Hepatocyte (in vitro differentiated cells): ENCODE measurements around the gene MOV10L1. TPM values are rescaled to one million over a fixed set of nuclear protein-coding genes. Genes with fewer than 3 reads are reported as not detected.

Experiments used
- DNase-seq: peaks from one replicate; pipeline ENCODE4 v3.0.0-alpha.2; 2016; ENCODE audit warnings: low spot score
- H2AFZ ChIP-seq: fragments of 200-600 bp; sonication (generic); 2 replicates; pipeline ENCODE4 v1.6.0; 2016; ENCODE audit warnings: antibody characterized with exemption, mild to moderate bottlenecking
- H3K27ac ChIP-seq: fragments of 200-600 bp; sonication (generic); 2 replicates; pipeline ENCODE4 v1.5.1; 2016; ENCODE audit warnings: mild to moderate bottlenecking
- H3K27me3 ChIP-seq: fragments of 200-600 bp; sonication (generic); 2 replicates; pipeline ENCODE4 v1.6.1; 2016
- H3K36me3 ChIP-seq: fragments of 200-600 bp; sonication (generic); replicated peaks from 2 replicates; pipeline ENCODE4 v1.5.1; 2016; ENCODE audit warnings: low read depth; ENCODE audit not compliant: insufficient read depth
- H3K4me1 ChIP-seq: fragments of 200-600 bp; sonication (generic); 2 replicates; pipeline ENCODE4 v1.5.1; 2016; ENCODE audit warnings: mild to moderate bottlenecking, moderate library complexity; ENCODE audit not compliant: insufficient read depth
- H3K4me2 ChIP-seq: fragments of 200-600 bp; sonication (generic); 2 replicates; pipeline ENCODE4 v1.6.0; 2016
- H3K4me3 ChIP-seq: fragments of 200-600 bp; sonication (generic); 2 replicates; pipeline ENCODE4 v1.5.1; 2016; ENCODE audit warnings: mild to moderate bottlenecking
- H3K79me2 ChIP-seq: fragments of 200-600 bp; sonication (generic); 2 replicates; pipeline ENCODE4 v1.6.0; 2017; ENCODE audit warnings: mild to moderate bottlenecking
- H3K9me2 ChIP-seq: fragments of 200-600 bp; sonication (generic); replicated peaks from 2 replicates; pipeline ENCODE4 v1.6.0; 2017; ENCODE audit warnings: mild to moderate bottlenecking; ENCODE audit not compliant: insufficient read depth
- H3K9me3 ChIP-seq: fragments of 200-600 bp; sonication (generic); 2 replicates; pipeline ENCODE4 v1.5.1; 2016; ENCODE audit warnings: low read depth, mild to moderate bottlenecking
- H4K20me1 ChIP-seq: fragments of 200-600 bp; sonication (generic); 2 replicates; pipeline ENCODE4 v1.6.0; 2016; ENCODE audit warnings: mild to moderate bottlenecking; ENCODE audit not compliant: insufficient read depth, poor library complexity, severe bottlenecking
- CTCF ChIP-seq: fragments of 200-600 bp; sonication (generic); IDR thresholded peaks from 2 replicates; pipeline ENCODE4 v1.5.1; 2016; ENCODE audit warnings: antibody characterized with exemption, mild to moderate bottlenecking; ENCODE audit not compliant: poor library complexity
- EZH2 ChIP-seq: fragments of 200-600 bp; sonication (generic); IDR thresholded peaks from 2 replicates; pipeline ENCODE4 v1.6.1; 2016; ENCODE audit warnings: antibody characterized with exemption, mild to moderate bottlenecking, borderline replicate concordance
- EZH2phosphoT487 ChIP-seq: fragments of 200-600 bp; sonication (generic); IDR thresholded peaks from one replicate; pipeline ENCODE4 v1.6.1; 2018; ENCODE audit warnings: antibody characterized with exemption, mild to moderate bottlenecking, low read depth, moderate library complexity; ENCODE audit not compliant: unreplicated experiment, severe bottlenecking
- WGBS: methylation state at CpG from one replicate; pipeline ENCODE4 v1.1.6; 2016; ENCODE audit warnings: low lambda C conversion rate; ENCODE audit errors: missing lambda C conversion rate; 5-methylcytosine and 5-hydroxymethylcytosine counted together
- polyA plus RNA-seq: library from polyadenylated mRNA; unstranded; fragments of >200 nt; fragmentation: Nextera tagmentation; extraction: Ambion mirVana; gene quantifications from 2 replicates; pipeline ENCODE4 v1.2.1, GENCODE V29; 2016
- total RNA-seq: library from RNA; depleted of rRNA; stranded (reverse); fragments of >200 nt; gene quantifications from 2 replicates; pipeline ENCODE4 v1.2.3, GENCODE V29; 2014

Gene MOV10L1
- total and polyA plus RNA-seq, 2 experiments from 2014 or later, result 0.36 to 3.6 TPM

GRCh38 chr22:50060441-50061140 lies 29.2 kb upstream of the MOV10L1 start:
- WGBS, result 80% methylated on average over 28 of the region's 28 CpGs
- H3K4me2 ChIP-seq, result no peak overlapping the region
- TF ChIP-seq EZH2, result no peak
- TF ChIP-seq CTCF, result no peak
- H3K9me3 ChIP-seq, result no peaks in the 10 kb centered on the region
- peaks cover 18% of the 10 kb centered on the region for H3K4me1 ChIP-seq
- no peak overlapping the region for H3K27ac ChIP-seq
- no peak overlapping the region for H2AFZ ChIP-seq
- H3K4me3 ChIP-seq, result no peak overlapping the region
- no peaks in the 10 kb centered on the region for H4K20me1 ChIP-seq
- H3K9me2 ChIP-seq, result no peaks in the 10 kb centered on the region
- H3K27me3 ChIP-seq, result peaks cover 17% of the 10 kb centered on the region
- no peaks in the 10 kb centered on the region for H3K36me3 ChIP-seq
- no peak for DNase-seq
- no peaks in the 10 kb centered on the region for H3K79me2 ChIP-seq

GRCh38 chr22:50061141-50061823 lies 28.5 kb upstream of the MOV10L1 start:
- no peaks in the 10 kb centered on the region for H3K79me2 ChIP-seq
- no peak overlapping the region for H3K4me2 ChIP-seq
- H4K20me1 ChIP-seq, result no peaks in the 10 kb centered on the region
- no peak overlapping the region for H3K27ac ChIP-seq
- TF ChIP-seq EZH2phosphoT487 (no peak), EZH2 (no peak), CTCF (no peak)
- no peak overlapping the region for H2AFZ ChIP-seq
- no peak overlapping the region for H3K4me3 ChIP-seq
- 89% methylated on average over 27 of the region's 27 CpGs for WGBS
- H3K36me3 ChIP-seq, result no peaks in the 10 kb centered on the region
- H3K27me3 ChIP-seq, result peaks cover 17% of the 10 kb centered on the region
- H3K4me1 ChIP-seq, result peaks cover 18% of the 10 kb centered on the region
- no peaks in the 10 kb centered on the region for H3K9me2 ChIP-seq
- no peak for DNase-seq
- H3K9me3 ChIP-seq, result no peaks in the 10 kb centered on the region

GRCh38 chr22:50061824-50062355 lies 27.9 kb upstream of the MOV10L1 start:
- H3K9me3 ChIP-seq, result no peaks in the 10 kb centered on the region
- H2AFZ ChIP-seq, result no peak overlapping the region
- no peak overlapping the region for H3K4me2 ChIP-seq
- H3K36me3 ChIP-seq, result no peaks in the 10 kb centered on the region
- TF ChIP-seq EZH2phosphoT487 (no peak), EZH2 (no peak), CTCF (no peak)
- WGBS, result 83% methylated on average over 13 of the region's 17 CpGs
- H3K27ac ChIP-seq, result no peak overlapping the region
- peaks cover 18% of the 10 kb centered on the region for H3K4me1 ChIP-seq
- no peaks in the 10 kb centered on the region for H4K20me1 ChIP-seq
- H3K79me2 ChIP-seq, result no peaks in the 10 kb centered on the region
- peaks cover 17% of the 10 kb centered on the region for H3K27me3 ChIP-seq
- no peaks in the 10 kb centered on the region for H3K9me2 ChIP-seq
- no peak for DNase-seq
- no peak overlapping the region for H3K4me3 ChIP-seq
